ENCODE results near the gene TIMP2. TPM values are rescaled to one million over a fixed set of nuclear protein-coding genes. Genes with fewer than 3 reads are reported as not detected.

The TIMP2 gene
- total RNA-seq, 1 experiment from 2014 or later: 114 TPM

GRCh38 chr17:78929908-78930775 is 5.0 kb upstream of the TIMP2 start:
- no peaks in the 10 kb centered on the region for H3K36me3 ChIP-seq (ENCODE audit: low read depth)
- H2AFZ ChIP-seq: no peak overlapping the region
- H3K9me2 ChIP-seq (ENCODE audit: insufficient read depth): no peaks in the 10 kb centered on the region
- intact Hi-C loops (cut with micrococcal nuclease; ENCODE audit: unreplicated experiment): loop anchor here (5.0 kb wide), 2 partner anchors 42 to 48 kb away; no protein-coding TSS in a partner anchor
- H4K20me1 ChIP-seq (ENCODE audit: insufficient read depth): no peaks in the 10 kb centered on the region
- no peak overlapping the region for H3K4me2 ChIP-seq
- POLR2A ChIA-PET (ENCODE audit: unreplicated experiment): no interaction called here
- H3K4me3 ChIP-seq: no peak overlapping the region
- BruUV-seq (replicated peaks): no TSS peak
- H3K79me2 ChIP-seq (ENCODE audit: low read depth): no peaks in the 10 kb centered on the region
- no peaks in the 10 kb centered on the region for H3K27me3 ChIP-seq (ENCODE audit: insufficient read depth, low read depth)
- peaks cover 24% of the 10 kb centered on the region for H3K4me1 ChIP-seq (replicated peaks; ENCODE audit: insufficient read depth)
- no peak overlapping the region for H3K27ac ChIP-seq
- CTCF ChIA-PET: no interaction called here
- peaks cover 24% of the 10 kb centered on the region for H3F3A ChIP-seq (ENCODE audit: insufficient read depth, low read depth)
- DNase-seq: peak in 1 of 2 experiments; percentile 26
- H3K9me3 ChIP-seq (ENCODE audit: insufficient read depth, low read depth): no peaks in the 10 kb centered on the region
- TF ChIP-seq EZH2 (IDR thresholded peaks at IDR 0.05; ENCODE audit: low read depth): no peak
- TF ChIP-seq, protein P1, sequence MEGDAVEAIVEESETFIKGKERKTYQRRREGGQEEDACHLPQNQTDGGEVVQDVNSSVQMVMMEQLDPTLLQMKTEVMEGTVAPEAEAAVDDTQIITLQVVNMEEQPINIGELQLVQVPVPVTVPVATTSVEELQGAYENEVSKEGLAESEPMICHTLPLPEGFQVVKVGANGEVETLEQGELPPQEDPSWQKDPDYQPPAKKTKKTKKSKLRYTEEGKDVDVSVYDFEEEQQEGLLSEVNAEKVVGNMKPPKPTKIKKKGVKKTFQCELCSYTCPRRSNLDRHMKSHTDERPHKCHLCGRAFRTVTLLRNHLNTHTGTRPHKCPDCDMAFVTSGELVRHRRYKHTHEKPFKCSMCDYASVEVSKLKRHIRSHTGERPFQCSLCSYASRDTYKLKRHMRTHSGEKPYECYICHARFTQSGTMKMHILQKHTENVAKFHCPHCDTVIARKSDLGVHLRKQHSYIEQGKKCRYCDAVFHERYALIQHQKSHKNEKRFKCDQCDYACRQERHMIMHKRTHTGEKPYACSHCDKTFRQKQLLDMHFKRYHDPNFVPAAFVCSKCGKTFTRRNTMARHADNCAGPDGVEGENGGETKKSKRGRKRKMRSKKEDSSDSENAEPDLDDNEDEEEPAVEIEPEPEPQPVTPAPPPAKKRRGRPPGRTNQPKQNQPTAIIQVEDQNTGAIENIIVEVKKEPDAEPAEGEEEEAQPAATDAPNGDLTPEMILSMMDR (conservative IDR thresholded peaks at IDR 0.05): no peak

GRCh38 chr17:78925662-78926555 is 722 bp upstream of the TIMP2 start:
- Histone ChIP-seq H3K4me1 (replicated peaks; ENCODE audit: insufficient read depth) (no peaks in the 10 kb centered on the region), H3K27ac (no peak overlapping the region), H3K79me2 (ENCODE audit: low read depth) (peaks cover 24% of the 10 kb centered on the region), H3F3A (ENCODE audit: insufficient read depth, low read depth) (no peaks in the 10 kb centered on the region), H3K27me3 (ENCODE audit: insufficient read depth, low read depth) (no peaks in the 10 kb centered on the region), H3K4me2 (peak overlapping the region; percentile 73), H3K36me3 (ENCODE audit: low read depth) (no peaks in the 10 kb centered on the region), H3K9me2 (ENCODE audit: insufficient read depth) (no peaks in the 10 kb centered on the region), H2AFZ (0 out of 2 replicates have a peak overlapping the region, but pooled peaks have one; percentile 62), H4K20me1 (ENCODE audit: insufficient read depth) (no peaks in the 10 kb centered on the region), H3K9me3 (ENCODE audit: insufficient read depth, low read depth) (no peaks in the 10 kb centered on the region), H3K4me3 (peak overlapping the region; percentile 50; the same call in 1 of the 2 replicates)
- CTCF ChIA-PET: no interaction called here
- intact Hi-C loops (cut with micrococcal nuclease; ENCODE audit: unreplicated experiment): no loop called here
- TF ChIP-seq, protein P1 (conservative IDR thresholded peaks at IDR 0.05): no peak
- TF ChIP-seq EZH2 (IDR thresholded peaks at IDR 0.05; ENCODE audit: low read depth): no peak
- POLR2A ChIA-PET (ENCODE audit: unreplicated experiment): interaction anchor here (0.6 kb wide), 1 partner anchor 43 kb away, joined by 4 read pairs; no protein-coding TSS in a partner anchor
- DNase-seq: no peak
- TSS peak; percentile 59 for BruUV-seq (replicated peaks)
